ENCODE measurements around the gene GOLM1.

Gene GOLM1

GRCh38 chr9:86021166-86021565 lies 78.2 kb downstream of the GOLM1 start:
- H3K36me3 ChIP-seq (ENCODE audit: control insufficient read depth, insufficient read depth, low read length) = peaks cover 93% of the 10 kb centered on the region
- H3K4me3 ChIP-seq (ENCODE audit: low read depth, low read length) = no peak overlapping the region
- no peak overlapping the region for H3K27ac ChIP-seq (ENCODE audit: low read depth, low read length)
- no peaks in the 10 kb centered on the region for H3K27me3 ChIP-seq (ENCODE audit: control insufficient read depth, insufficient read depth, low read length)
- H3K9me3 ChIP-seq (ENCODE audit: control insufficient read depth, insufficient read depth, low read depth, low read length) = no peaks in the 10 kb centered on the region
- no peak overlapping the region for H3K9ac ChIP-seq (ENCODE audit: low read length)
- H3K4me1 ChIP-seq (ENCODE audit: control insufficient read depth, insufficient read depth, low read length) = no peaks in the 10 kb centered on the region

GRCh38 chr9:86020731-86021130 lies 78.6 kb downstream of the GOLM1 start:
- no peaks in the 10 kb centered on the region for H3K4me1 ChIP-seq (ENCODE audit: control insufficient read depth, insufficient read depth, low read length)
- H3K27me3 ChIP-seq (ENCODE audit: control insufficient read depth, insufficient read depth, low read length) = no peaks in the 10 kb centered on the region
- H3K9me3 ChIP-seq (ENCODE audit: control insufficient read depth, insufficient read depth, low read depth, low read length) = no peaks in the 10 kb centered on the region
- H3K27ac ChIP-seq (ENCODE audit: low read depth, low read length) = no peak overlapping the region
- H3K36me3 ChIP-seq (ENCODE audit: control insufficient read depth, insufficient read depth, low read length) = peaks cover 89% of the 10 kb centered on the region
- no peak overlapping the region for H3K9ac ChIP-seq (ENCODE audit: low read length)
- H3K4me3 ChIP-seq (ENCODE audit: low read depth, low read length) = no peak overlapping the region

- Histone ChIP-seq H3K27ac (ENCODE audit: low read depth, low read length) (no peak overlapping the region), H3K9ac (ENCODE audit: low read length) (no peak overlapping the region), H3K9me3 (ENCODE audit: control insufficient read depth, insufficient read depth, low read depth, low read length) (peaks cover 7% of the 10 kb centered on the region; the same call in 1 of the 2 replicates), H3K36me3 (ENCODE audit: control insufficient read depth, insufficient read depth, low read length) (peaks cover 77% of the 10 kb centered on the region), H3K27me3 (ENCODE audit: control insufficient read depth, insufficient read depth, low read length) (no peaks in the 10 kb centered on the region), H3K4me1 (ENCODE audit: control insufficient read depth, insufficient read depth, low read length) (no peaks in the 10 kb centered on the region), H3K4me3 (ENCODE audit: low read depth, low read length) (no peak overlapping the region)
Observed at GRCh38 chr9:86009133-86009532, 90.2 kb downstream of the GOLM1 start.

DNA sequence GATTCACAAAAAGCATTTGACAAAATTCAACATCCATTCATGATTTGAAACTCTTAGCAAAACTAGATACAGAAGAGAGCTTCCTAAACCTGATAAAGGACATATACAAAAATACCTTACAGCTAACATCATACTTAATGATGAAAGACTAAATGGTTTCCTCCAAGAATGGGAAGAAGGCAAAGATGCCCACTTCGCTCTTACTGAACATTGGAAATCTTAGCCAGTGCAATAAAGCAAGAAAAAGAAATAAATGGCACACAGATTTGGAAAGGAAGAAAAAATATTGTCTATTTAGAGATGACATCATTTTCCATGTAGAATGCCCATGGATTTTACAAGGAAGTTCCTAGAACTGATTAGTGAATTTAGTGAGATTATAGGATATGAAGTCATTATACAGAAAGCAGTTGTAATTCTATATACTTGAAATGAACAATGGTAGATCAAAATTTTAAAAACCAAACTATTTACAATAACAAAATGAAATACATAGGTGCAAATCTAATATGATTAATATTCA lies 94.0 kb downstream of the GOLM1 start:
- H3K27ac ChIP-seq (ENCODE audit: low read depth, low read length) = no peak overlapping the region
- H3K36me3 ChIP-seq (ENCODE audit: control insufficient read depth, insufficient read depth, low read length) = peaks cover 84% of the 10 kb centered on the region
- no peak overlapping the region for H3K9ac ChIP-seq (ENCODE audit: low read length)
- no peak overlapping the region for H3K4me3 ChIP-seq (ENCODE audit: low read depth, low read length)
- peaks cover 7% of the 10 kb centered on the region; the same call in 1 of the 2 replicates for H3K9me3 ChIP-seq (ENCODE audit: control insufficient read depth, insufficient read depth, low read depth, low read length)
- no peaks in the 10 kb centered on the region for H3K27me3 ChIP-seq (ENCODE audit: control insufficient read depth, insufficient read depth, low read length)
- no peaks in the 10 kb centered on the region for H3K4me1 ChIP-seq (ENCODE audit: control insufficient read depth, insufficient read depth, low read length)

DNA sequence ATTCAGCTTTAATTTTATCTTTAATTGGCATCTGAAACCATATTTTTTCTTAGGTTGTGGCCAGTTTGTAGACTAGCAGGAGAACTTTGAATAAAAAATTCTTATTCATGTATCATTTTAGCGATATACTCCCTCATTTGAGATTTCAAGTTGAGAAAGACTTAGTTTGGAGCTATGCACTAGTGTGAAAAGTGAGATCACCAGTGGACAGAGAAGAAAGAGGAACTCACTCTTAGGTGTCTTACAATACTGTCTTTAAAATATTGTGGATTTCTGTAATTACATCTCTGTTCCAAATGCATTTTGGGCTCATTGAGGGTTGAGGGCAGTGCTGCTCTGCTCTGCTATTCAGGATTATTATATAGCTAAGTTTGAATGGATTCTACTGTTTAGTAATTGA lies 103.8 kb downstream of the GOLM1 start:
- no peaks in the 10 kb centered on the region for H3K9me3 ChIP-seq (ENCODE audit: control insufficient read depth, insufficient read depth, low read depth, low read length)
- no peak overlapping the region for H3K9ac ChIP-seq (ENCODE audit: low read length)
- H3K4me1 ChIP-seq (ENCODE audit: control insufficient read depth, insufficient read depth, low read length) = no peaks in the 10 kb centered on the region
- peaks cover 75% of the 10 kb centered on the region for H3K36me3 ChIP-seq (ENCODE audit: control insufficient read depth, insufficient read depth, low read length)
- no peaks in the 10 kb centered on the region for H3K27me3 ChIP-seq (ENCODE audit: control insufficient read depth, insufficient read depth, low read length)
- H3K4me3 ChIP-seq (ENCODE audit: low read depth, low read length) = no peak overlapping the region
- H3K27ac ChIP-seq (ENCODE audit: low read depth, low read length) = no peak overlapping the region

DNA sequence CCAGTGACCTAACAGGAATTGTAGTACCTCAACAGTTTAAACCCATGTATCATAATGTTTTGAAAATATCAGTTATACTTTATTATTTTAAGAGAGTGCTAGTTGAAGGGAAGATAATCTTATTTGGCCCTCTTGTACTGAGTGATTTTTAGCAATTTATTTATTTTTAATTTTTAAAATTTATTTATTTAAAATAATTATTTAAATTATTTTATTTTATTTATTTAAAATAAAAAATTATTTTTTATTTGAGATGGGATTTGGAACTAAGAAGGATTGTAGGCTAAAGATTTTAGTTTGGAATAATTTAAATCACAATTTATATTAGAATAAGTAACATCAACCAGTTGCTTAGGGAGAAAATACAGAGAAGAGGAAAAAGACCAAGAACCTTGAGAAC lies 104.3 kb downstream of the GOLM1 start:
- H3K4me1 ChIP-seq (ENCODE audit: control insufficient read depth, insufficient read depth, low read length) = no peaks in the 10 kb centered on the region
- no peaks in the 10 kb centered on the region for H3K9me3 ChIP-seq (ENCODE audit: control insufficient read depth, insufficient read depth, low read depth, low read length)
- H3K27ac ChIP-seq (ENCODE audit: low read depth, low read length) = no peak overlapping the region
- H3K27me3 ChIP-seq (ENCODE audit: control insufficient read depth, insufficient read depth, low read length) = no peaks in the 10 kb centered on the region
- H3K4me3 ChIP-seq (ENCODE audit: low read depth, low read length) = no peak overlapping the region
- H3K9ac ChIP-seq (ENCODE audit: low read length) = no peak overlapping the region
- H3K36me3 ChIP-seq (ENCODE audit: control insufficient read depth, insufficient read depth, low read length) = peaks cover 79% of the 10 kb centered on the region

DNA sequence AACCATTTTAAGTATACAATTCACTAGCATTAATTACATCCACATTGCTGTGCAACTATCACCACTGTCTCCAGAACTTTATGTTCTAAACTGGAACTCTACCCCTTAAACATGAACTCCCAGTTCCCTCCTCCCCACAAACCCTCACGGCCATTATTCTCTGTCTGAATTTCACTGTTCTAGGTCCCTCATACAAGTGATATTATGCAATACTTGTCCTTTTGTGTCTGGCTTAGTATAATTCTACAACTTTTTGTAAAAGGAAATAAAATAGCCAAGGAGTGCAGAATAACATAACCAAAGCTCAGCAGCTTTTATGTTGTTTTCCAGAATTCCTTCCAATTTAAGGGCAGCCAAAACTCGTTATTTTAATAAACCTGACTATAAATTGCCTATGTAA lies 105.2 kb downstream of the GOLM1 start:
- Histone ChIP-seq H3K9me3 (ENCODE audit: control insufficient read depth, insufficient read depth, low read depth, low read length) (no peaks in the 10 kb centered on the region), H3K4me3 (ENCODE audit: low read depth, low read length) (no peak overlapping the region), H3K27me3 (ENCODE audit: control insufficient read depth, insufficient read depth, low read length) (no peaks in the 10 kb centered on the region), H3K27ac (ENCODE audit: low read depth, low read length) (no peak overlapping the region), H3K36me3 (ENCODE audit: control insufficient read depth, insufficient read depth, low read length) (peaks cover 78% of the 10 kb centered on the region), H3K9ac (ENCODE audit: low read length) (no peak overlapping the region), H3K4me1 (ENCODE audit: control insufficient read depth, insufficient read depth, low read length) (no peaks in the 10 kb centered on the region)

- Histone ChIP-seq H3K9ac (ENCODE audit: low read length) (no peak overlapping the region), H3K27ac (ENCODE audit: low read depth, low read length) (no peak overlapping the region), H3K36me3 (ENCODE audit: control insufficient read depth, insufficient read depth, low read length) (peaks cover 69% of the 10 kb centered on the region), H3K4me1 (ENCODE audit: control insufficient read depth, insufficient read depth, low read length) (no peaks in the 10 kb centered on the region), H3K27me3 (ENCODE audit: control insufficient read depth, insufficient read depth, low read length) (no peaks in the 10 kb centered on the region), H3K4me3 (ENCODE audit: low read depth, low read length) (no peak overlapping the region), H3K9me3 (ENCODE audit: control insufficient read depth, insufficient read depth, low read depth, low read length) (no peaks in the 10 kb centered on the region)
Observed at GRCh38 chr9:85987236-85987635, 112.1 kb downstream of the GOLM1 start.

GRCh38 chr9:85984457-85984856 lies 114.9 kb downstream of the GOLM1 start:
- H3K27me3 ChIP-seq (ENCODE audit: control insufficient read depth, insufficient read depth, low read length) = no peaks in the 10 kb centered on the region
- H3K9ac ChIP-seq (ENCODE audit: low read length) = no peak overlapping the region
- H3K36me3 ChIP-seq (ENCODE audit: control insufficient read depth, insufficient read depth, low read length) = peaks cover 76% of the 10 kb centered on the region
- H3K9me3 ChIP-seq (ENCODE audit: control insufficient read depth, insufficient read depth, low read depth, low read length) = no peaks in the 10 kb centered on the region
- no peak overlapping the region for H3K27ac ChIP-seq (ENCODE audit: low read depth, low read length)
- no peaks in the 10 kb centered on the region for H3K4me1 ChIP-seq (ENCODE audit: control insufficient read depth, insufficient read depth, low read length)
- no peak overlapping the region for H3K4me3 ChIP-seq (ENCODE audit: low read depth, low read length)

DNA sequence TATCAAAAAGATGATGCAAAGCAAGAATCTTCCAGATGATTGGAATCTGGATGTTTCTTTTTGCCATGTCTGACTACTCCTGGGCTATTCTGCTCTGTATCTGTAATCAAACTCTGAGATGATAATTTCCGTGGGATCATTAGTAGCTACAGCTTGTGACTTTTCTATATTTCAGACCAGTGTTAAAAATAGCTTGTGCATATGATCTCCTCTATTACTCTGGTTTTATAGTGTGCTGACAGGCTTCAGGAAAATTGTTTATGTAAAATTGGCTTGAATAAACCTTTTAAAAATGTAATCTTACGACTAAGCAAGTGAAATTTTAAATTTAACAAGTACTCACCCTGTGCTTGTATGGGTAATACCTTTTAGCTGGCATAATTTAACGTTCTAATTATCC lies 118.0 kb downstream of the GOLM1 start:
- Histone ChIP-seq H3K9me3 (ENCODE audit: control insufficient read depth, insufficient read depth, low read depth, low read length) (no peaks in the 10 kb centered on the region), H3K4me1 (ENCODE audit: control insufficient read depth, insufficient read depth, low read length) (no peaks in the 10 kb centered on the region), H3K9ac (ENCODE audit: low read length) (no peak overlapping the region), H3K36me3 (ENCODE audit: control insufficient read depth, insufficient read depth, low read length) (peaks cover 92% of the 10 kb centered on the region), H3K27ac (ENCODE audit: low read depth, low read length) (no peak overlapping the region), H3K27me3 (ENCODE audit: control insufficient read depth, insufficient read depth, low read length) (no peaks in the 10 kb centered on the region), H3K4me3 (ENCODE audit: low read depth, low read length) (no peak overlapping the region)

DNA sequence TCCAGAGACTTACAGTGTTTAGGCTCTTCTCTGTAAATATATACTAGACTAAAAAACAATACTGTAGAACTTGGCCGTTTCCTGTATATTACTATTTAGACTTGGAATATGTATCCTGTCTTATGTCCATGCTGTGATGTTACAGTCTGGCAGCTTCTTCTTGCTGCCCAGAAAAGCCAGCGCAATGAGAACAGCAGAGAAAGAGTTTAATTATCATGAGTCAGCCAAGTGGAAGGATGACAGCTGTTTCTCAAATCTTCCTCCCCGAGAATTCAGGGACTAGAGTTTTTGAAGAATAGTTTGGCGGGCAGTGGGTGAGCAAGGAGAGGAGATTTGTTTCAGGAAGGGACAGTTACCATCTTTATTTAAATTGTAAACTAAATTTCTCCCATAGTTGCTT lies 120.9 kb downstream of the GOLM1 start:
- no peak overlapping the region for H3K27ac ChIP-seq (ENCODE audit: low read depth, low read length)
- H3K4me3 ChIP-seq (ENCODE audit: low read depth, low read length) = no peak overlapping the region
- peaks cover 93% of the 10 kb centered on the region for H3K36me3 ChIP-seq (ENCODE audit: control insufficient read depth, insufficient read depth, low read length)
- no peaks in the 10 kb centered on the region for H3K4me1 ChIP-seq (ENCODE audit: control insufficient read depth, insufficient read depth, low read length)
- H3K9ac ChIP-seq (ENCODE audit: low read length) = no peak overlapping the region
- H3K27me3 ChIP-seq (ENCODE audit: control insufficient read depth, insufficient read depth, low read length) = no peaks in the 10 kb centered on the region
- no peaks in the 10 kb centered on the region for H3K9me3 ChIP-seq (ENCODE audit: control insufficient read depth, insufficient read depth, low read depth, low read length)

All from HUES6 (cell line).